ENCODE measurements around the gene KLF11. TPM values are rescaled to one million over a fixed set of nuclear protein-coding genes. Genes with fewer than 3 reads are reported as not detected.
A peak's percentile ranks its signal among the peaks of the same experiment; 100 is the strongest.

Gene KLF11
- total RNA-seq, 2 donors from 2014 or later = 5.9 to 11.0 TPM

- H3K4me1 Mint-ChIP-seq (ENCODE audit: low read depth) = peaks cover 18% of the 10 kb centered on the region
- no peak for DNase-seq
Measured at GRCh38 chr2:10075101-10075500, 31.8 kb downstream of the KLF11 start.

GRCh38 chr2:10075571-10076209 is 32.3 kb downstream of the KLF11 start:
- Mint-ChIP-seq H3K36me3 (ENCODE audit: insufficient read depth in 2 of 2) (peaks cover 0 to 1% of the 10 kb centered on the region in 2 donors), H3K4me1 (ENCODE audit: low read depth) (peaks cover 18% of the 10 kb centered on the region), H3K27ac (no peak overlapping the region), H3K27me3 (ENCODE audit: low read depth) (peaks cover 70% of the 10 kb centered on the region), H3K4me3 (no peak overlapping the region), H3K9me3 (no peaks in the 10 kb centered on the region)
- DNase-seq (no peak), ATAC-seq (replicated peaks in 1 of 2) (no peak)

More at GRCh38 chr2:10075101-10075500, 31.8 kb downstream of the KLF11 start:
- no peak for ATAC-seq (replicated peaks in 1 of 2)
- H3K4me3 Mint-ChIP-seq = no peak overlapping the region
- no peaks in the 10 kb centered on the region for H3K9me3 Mint-ChIP-seq
- H3K27me3 Mint-ChIP-seq (ENCODE audit: low read depth) = peaks cover 70% of the 10 kb centered on the region
- H3K27ac Mint-ChIP-seq = no peak overlapping the region
- peaks cover 0 to 1% of the 10 kb centered on the region in 2 donors for H3K36me3 Mint-ChIP-seq (ENCODE audit: insufficient read depth in 2 of 2)

GRCh38 chr2:10076511-10076910 is 33.2 kb downstream of the KLF11 start:
- ATAC-seq (replicated peaks in 1 of 2) (no peak), DNase-seq (no peak)
- no peak overlapping the region for H3K4me3 Mint-ChIP-seq
- H3K36me3 Mint-ChIP-seq (ENCODE audit: insufficient read depth in 2 of 2) = peaks cover 0 to 1% of the 10 kb centered on the region in 2 donors
- peaks cover 26% of the 10 kb centered on the region for H3K4me1 Mint-ChIP-seq (ENCODE audit: low read depth)
- no peak overlapping the region for H3K27ac Mint-ChIP-seq
- H3K9me3 Mint-ChIP-seq = no peaks in the 10 kb centered on the region
- H3K27me3 Mint-ChIP-seq (ENCODE audit: low read depth) = peaks cover 78% of the 10 kb centered on the region

GRCh38 chr2:10076988-10077527 is 33.7 kb downstream of the KLF11 start:
- no peaks in the 10 kb centered on the region for H3K9me3 Mint-ChIP-seq
- ATAC-seq (replicated peaks in 1 of 2) = no peak
- no peak for DNase-seq
- H3K36me3 Mint-ChIP-seq (ENCODE audit: insufficient read depth in 2 of 2) = peaks cover 0 to 1% of the 10 kb centered on the region in 2 donors
- no peak overlapping the region for H3K27ac Mint-ChIP-seq
- H3K4me1 Mint-ChIP-seq (ENCODE audit: low read depth) = peaks cover 26% of the 10 kb centered on the region
- H3K4me3 Mint-ChIP-seq = no peak overlapping the region
- peaks cover 84% of the 10 kb centered on the region for H3K27me3 Mint-ChIP-seq (ENCODE audit: low read depth)

- H3K4me1 Mint-ChIP-seq (ENCODE audit: low read depth) = peaks cover 18% of the 10 kb centered on the region
- no peak overlapping the region for H3K4me3 Mint-ChIP-seq
- H3K27me3 Mint-ChIP-seq (ENCODE audit: low read depth) = peaks cover 85% of the 10 kb centered on the region
- H3K36me3 Mint-ChIP-seq (ENCODE audit: insufficient read depth in 2 of 2) = peaks cover 0 to 1% of the 10 kb centered on the region in 2 donors
- H3K9me3 Mint-ChIP-seq = no peaks in the 10 kb centered on the region
- ATAC-seq (replicated peaks in 1 of 2) (no peak), DNase-seq (no peak)
- no peak overlapping the region for H3K27ac Mint-ChIP-seq
Measured at GRCh38 chr2:10078001-10078400, 34.7 kb downstream of the KLF11 start.

- Mint-ChIP-seq H3K4me3 (peak overlapping the region; percentile 83 to 89), H3K27ac (peak overlapping the region; percentile 56), H3K36me3 (ENCODE audit: insufficient read depth in 2 of 2) (peaks cover 0 to 1% of the 10 kb centered on the region in 2 donors), H3K4me1 (ENCODE audit: low read depth) (peaks cover 20% of the 10 kb centered on the region), H3K9me3 (no peaks in the 10 kb centered on the region), H3K27me3 (ENCODE audit: low read depth) (peaks cover 85% of the 10 kb centered on the region)
- ATAC-seq (replicated peaks in 1 of 2) (no peak), DNase-seq (no peak)
Measured at GRCh38 chr2:10078704-10079265, 35.4 kb downstream of the KLF11 start.

GRCh38 chr2:10079266-10079869 is 36.0 kb downstream of the KLF11 start:
- H3K27me3 Mint-ChIP-seq (ENCODE audit: low read depth) = peaks cover 85% of the 10 kb centered on the region
- DNase-seq = peak; percentile 27 to 34
- peaks cover 0 to 1% of the 10 kb centered on the region in 2 donors for H3K36me3 Mint-ChIP-seq (ENCODE audit: insufficient read depth in 2 of 2)
- no peaks in the 10 kb centered on the region for H3K9me3 Mint-ChIP-seq
- peak overlapping the region; percentile 83 to 89 for H3K4me3 Mint-ChIP-seq
- H3K4me1 Mint-ChIP-seq (ENCODE audit: low read depth) = peaks cover 25% of the 10 kb centered on the region
- H3K27ac Mint-ChIP-seq = peak overlapping the region; percentile 56
- ATAC-seq (replicated peaks in 1 of 2) = peak; percentile 54 to 67

GRCh38 chr2:10079870-10080535 is 36.7 kb downstream of the KLF11 start, which contains the start of gene CYS1:
Gene CYS1, minus strand, starts transcription at chr2:10080411. Its CDS starts 188 bp downstream, at chr2:10080223.
- Mint-ChIP-seq H3K36me3 (ENCODE audit: insufficient read depth in 2 of 2) (peaks cover 0 to 1% of the 10 kb centered on the region in 2 donors), H3K4me1 (ENCODE audit: low read depth) (peaks cover 28% of the 10 kb centered on the region), H3K27ac (peak within 1 kb of the TSS; percentile 56), H3K27me3 (ENCODE audit: low read depth) (peaks cover 83% of the 10 kb centered on the region), H3K9me3 (no peaks in the 10 kb centered on the region), H3K4me3 (peak within 1 kb of the TSS; percentile 83 to 89)
- DNase-seq (peak; percentile 40 to 64), ATAC-seq (replicated peaks in 1 of 2) (peak; percentile 67 to 69)

GRCh38 chr2:10080536-10081304 is 37.4 kb downstream of the KLF11 start:
- ATAC-seq (replicated peaks in 1 of 2) (peak; percentile 28 to 29), DNase-seq (peak; percentile 23 to 27)
- Mint-ChIP-seq H3K9me3 (no peaks in the 10 kb centered on the region), H3K4me1 (ENCODE audit: low read depth) (peaks cover 28% of the 10 kb centered on the region), H3K27me3 (ENCODE audit: low read depth) (peaks cover 82% of the 10 kb centered on the region), H3K36me3 (ENCODE audit: insufficient read depth in 2 of 2) (peaks cover 0 to 1% of the 10 kb centered on the region in 2 donors), H3K4me3 (peak overlapping the region; percentile 79 to 81), H3K27ac (peak overlapping the region; percentile 43)

GRCh38 chr2:10083046-10083445 is 39.7 kb downstream of the KLF11 start:
- H3K4me3 Mint-ChIP-seq = no peak overlapping the region
- H3K27me3 Mint-ChIP-seq (ENCODE audit: low read depth) = peaks cover 83% of the 10 kb centered on the region
- H3K36me3 Mint-ChIP-seq (ENCODE audit: insufficient read depth in 2 of 2) = peaks cover 0 to 1% of the 10 kb centered on the region in 2 donors
- no peaks in the 10 kb centered on the region for H3K9me3 Mint-ChIP-seq
- H3K4me1 Mint-ChIP-seq (ENCODE audit: low read depth) = peaks cover 28% of the 10 kb centered on the region
- ATAC-seq (replicated peaks in 1 of 2) (no peak), DNase-seq (no peak)
- H3K27ac Mint-ChIP-seq = no peak overlapping the region

- peaks cover 81% of the 10 kb centered on the region for H3K27me3 Mint-ChIP-seq (ENCODE audit: low read depth)
Measured at GRCh38 chr2:10083692-10084211, 40.4 kb downstream of the KLF11 start.

GRCh38 chr2:10084223-10084865 is 41.0 kb downstream of the KLF11 start:
- ATAC-seq (replicated peaks in 1 of 2) = no peak
- Mint-ChIP-seq H3K27ac (no peak overlapping the region), H3K36me3 (ENCODE audit: insufficient read depth in 2 of 2) (no peaks in the 10 kb centered on the region), H3K27me3 (ENCODE audit: low read depth) (peaks cover 78% of the 10 kb centered on the region), H3K9me3 (no peaks in the 10 kb centered on the region), H3K4me1 (ENCODE audit: low read depth) (peaks cover 19% of the 10 kb centered on the region), H3K4me3 (no peak overlapping the region)
- no peak for DNase-seq

More at GRCh38 chr2:10083692-10084211, 40.4 kb downstream of the KLF11 start:
- no peak overlapping the region for H3K27ac Mint-ChIP-seq
- H3K4me1 Mint-ChIP-seq (ENCODE audit: low read depth) = peaks cover 24% of the 10 kb centered on the region
- peaks cover 0 to 1% of the 10 kb centered on the region in 2 donors for H3K36me3 Mint-ChIP-seq (ENCODE audit: insufficient read depth in 2 of 2)
- DNase-seq (peak in 1 of 2 donors; percentile 19), ATAC-seq (replicated peaks in 1 of 2) (no peak)
- H3K9me3 Mint-ChIP-seq = no peaks in the 10 kb centered on the region
- H3K4me3 Mint-ChIP-seq = no peak overlapping the region

All from activated T-cell treated with anti-CD3 and anti-CD28 coated beads, Interleukin-2, amount 50 U/mL, for 72 hours (primary cell).